PC-9 (cell line): ENCODE data around the gene TSNAX. TPM values are rescaled to one million over a fixed set of nuclear protein-coding genes. Genes with fewer than 3 reads are reported as not detected.

Experiments
- BruUV-seq: library from RNA; stranded (reverse); fragments of 400-500 nt; replicated peaks from 2 replicates; lab custom pipeline; 2021; lab: Mats Ljungman, UMichigan
- CTCF ChIA-PET: fragments of 300-600 bp; sonication (Branson Sonifier 250); formaldehyde crosslinking; loops from one replicate; lab custom pipeline; 2022; ENCODE audit warnings: antibody characterized with exemption; lab: Charles Lee
- POLR2A ChIA-PET: fragments of 300-600 bp; sonication (Branson Sonifier 250); formaldehyde crosslinking; loops from one replicate; lab custom pipeline; 2022; ENCODE audit warnings: antibody characterized with exemption; ENCODE audit not compliant: unreplicated experiment; lab: Charles Lee
- DNase-seq, 2 experiments: peaks; one replicate each; pipeline versions ENCODE4 v3.0.0 to v3.0.0-alpha.2; 2015 to 2022; ENCODE audit warnings: mixed read lengths in 1 of 2
- H2AFZ ChIP-seq: fragments of 200-600 bp; sonication (generic); 2 replicates; pipeline ENCODE4 v1.8.1; 2017; ENCODE audit warnings: antibody characterized with exemption
- H3F3A ChIP-seq: fragments of 200-600 bp; sonication (generic); 2 replicates; pipeline ENCODE4 v1.8.1; 2017; ENCODE audit warnings: antibody characterized with exemption, mild to moderate bottlenecking, low read depth; ENCODE audit not compliant: insufficient read depth
- H3K27ac ChIP-seq: fragments of 200-600 bp; sonication (generic); 2 replicates; pipeline ENCODE4 v1.6.1; 2016; ENCODE audit warnings: mixed run types
- H3K27me3 ChIP-seq: fragments of 200-600 bp; sonication (generic); 2 replicates; pipeline ENCODE4 v1.6.1; 2016; ENCODE audit warnings: low read depth, mixed run types; ENCODE audit not compliant: insufficient read depth
- H3K36me3 ChIP-seq: fragments of 200-600 bp; sonication (generic); 2 replicates; pipeline ENCODE4 v1.6.1; 2016; ENCODE audit warnings: low read depth, mixed run types
- H3K4me1 ChIP-seq: fragments of 200-600 bp; sonication (generic); replicated peaks from 2 replicates; pipeline ENCODE4 v1.6.1; 2016; ENCODE audit warnings: mixed run types; ENCODE audit not compliant: insufficient read depth
- H3K4me2 ChIP-seq: fragments of 200-600 bp; sonication (generic); 2 replicates; pipeline ENCODE4 v1.6.1; 2017; ENCODE audit warnings: mixed run types
- H3K4me3 ChIP-seq: fragments of 200-600 bp; sonication (generic); 2 replicates; pipeline ENCODE4 v1.6.1; 2016; ENCODE audit warnings: mixed run types
- H3K79me2 ChIP-seq: fragments of 200-600 bp; sonication (generic); 2 replicates; pipeline ENCODE4 v1.6.1; 2017; ENCODE audit warnings: low read depth, mixed run types
- H3K9me2 ChIP-seq: fragments of 200-600 bp; sonication (generic); 2 replicates; pipeline ENCODE4 v1.8.1; 2017; ENCODE audit warnings: mild to moderate bottlenecking; ENCODE audit not compliant: insufficient read depth
- H3K9me3 ChIP-seq: fragments of 200-600 bp; sonication (generic); 2 replicates; pipeline ENCODE4 v1.8.1; 2016; ENCODE audit warnings: low read depth; ENCODE audit not compliant: insufficient read depth
- H4K20me1 ChIP-seq: fragments of 200-600 bp; sonication (generic); 2 replicates; pipeline ENCODE4 v1.8.1; 2017; ENCODE audit not compliant: insufficient read depth
- EZH2 ChIP-seq: fragments of 200-600 bp; sonication (generic); IDR thresholded peaks from 2 replicates; pipeline ENCODE4 v1.8.0; 2017; ENCODE audit warnings: antibody characterized with exemption, low read depth
- intact Hi-C: fragments of 100-400 bp; cut with micrococcal nuclease; formaldehyde crosslinking; loops from one replicate; pipeline ENCODE4 v1.10.0; 2022; ENCODE audit not compliant: unreplicated experiment
- total RNA-seq: library from RNA; stranded (reverse); gene quantifications from 2 replicates; pipeline ENCODE4 v1.2.3, GENCODE V29; 2021
- TF ChIP-seq, protein P1 (sequence below): fragments of 200-600 bp; sonication (generic); conservative IDR thresholded peaks from 2 replicates; pipeline ENCODE4 v1.6.1; 2017; ENCODE audit warnings: mixed run types, antibody characterized with exemption, mild to moderate bottlenecking, moderate library complexity

TSNAX gene
- total RNA-seq, 1 experiment from 2014 or later = 32.1 TPM

DNA sequence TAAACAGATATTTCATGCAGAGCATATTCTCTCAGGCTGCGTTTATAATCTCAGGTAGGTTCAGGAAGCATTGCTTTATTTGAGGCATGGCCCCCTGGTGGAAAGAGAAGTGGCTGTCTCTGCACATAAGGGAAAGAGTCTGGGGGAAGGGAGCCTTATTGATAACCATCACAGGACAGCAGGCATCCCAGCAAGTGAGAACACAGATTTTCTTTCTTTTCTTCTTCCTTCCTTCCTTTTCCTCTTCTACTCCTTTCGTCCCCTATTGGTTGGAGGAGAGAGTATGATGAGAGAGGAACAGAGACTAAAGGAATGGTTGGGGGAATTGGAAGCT lies 21.9 kb downstream of the TSNAX start:
- peaks cover 3% of the 10 kb centered on the region; the same call in 1 of the 2 replicates for H4K20me1 ChIP-seq
- H3K79me2 ChIP-seq = no peaks in the 10 kb centered on the region
- no peak overlapping the region for H3K4me3 ChIP-seq
- intact Hi-C loops = no loop called here
- H3K27ac ChIP-seq = no peak overlapping the region
- no TSS peak for BruUV-seq
- H3K9me2 ChIP-seq = no peaks in the 10 kb centered on the region
- H3F3A ChIP-seq = 0 out of 2 replicates have a peak, but pooled peaks cover under 1% of the 10 kb centered on the region
- ChIA-PET POLR2A (no interaction called here), CTCF (no interaction called here)
- H2AFZ ChIP-seq = no peak overlapping the region
- no peak overlapping the region for H3K4me2 ChIP-seq
- no peaks in the 10 kb centered on the region for H3K9me3 ChIP-seq
- no peaks in the 10 kb centered on the region for H3K27me3 ChIP-seq
- no peaks in the 10 kb centered on the region; the same call in 1 of the 2 replicates for H3K36me3 ChIP-seq
- no peaks in the 10 kb centered on the region for H3K4me1 ChIP-seq
- TF ChIP-seq EZH2 = no peak
- TF ChIP-seq, protein P1, sequence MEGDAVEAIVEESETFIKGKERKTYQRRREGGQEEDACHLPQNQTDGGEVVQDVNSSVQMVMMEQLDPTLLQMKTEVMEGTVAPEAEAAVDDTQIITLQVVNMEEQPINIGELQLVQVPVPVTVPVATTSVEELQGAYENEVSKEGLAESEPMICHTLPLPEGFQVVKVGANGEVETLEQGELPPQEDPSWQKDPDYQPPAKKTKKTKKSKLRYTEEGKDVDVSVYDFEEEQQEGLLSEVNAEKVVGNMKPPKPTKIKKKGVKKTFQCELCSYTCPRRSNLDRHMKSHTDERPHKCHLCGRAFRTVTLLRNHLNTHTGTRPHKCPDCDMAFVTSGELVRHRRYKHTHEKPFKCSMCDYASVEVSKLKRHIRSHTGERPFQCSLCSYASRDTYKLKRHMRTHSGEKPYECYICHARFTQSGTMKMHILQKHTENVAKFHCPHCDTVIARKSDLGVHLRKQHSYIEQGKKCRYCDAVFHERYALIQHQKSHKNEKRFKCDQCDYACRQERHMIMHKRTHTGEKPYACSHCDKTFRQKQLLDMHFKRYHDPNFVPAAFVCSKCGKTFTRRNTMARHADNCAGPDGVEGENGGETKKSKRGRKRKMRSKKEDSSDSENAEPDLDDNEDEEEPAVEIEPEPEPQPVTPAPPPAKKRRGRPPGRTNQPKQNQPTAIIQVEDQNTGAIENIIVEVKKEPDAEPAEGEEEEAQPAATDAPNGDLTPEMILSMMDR = peak; percentile 60; the same call in 1 of the 2 replicates
- DNase-seq = no peak

DNA sequence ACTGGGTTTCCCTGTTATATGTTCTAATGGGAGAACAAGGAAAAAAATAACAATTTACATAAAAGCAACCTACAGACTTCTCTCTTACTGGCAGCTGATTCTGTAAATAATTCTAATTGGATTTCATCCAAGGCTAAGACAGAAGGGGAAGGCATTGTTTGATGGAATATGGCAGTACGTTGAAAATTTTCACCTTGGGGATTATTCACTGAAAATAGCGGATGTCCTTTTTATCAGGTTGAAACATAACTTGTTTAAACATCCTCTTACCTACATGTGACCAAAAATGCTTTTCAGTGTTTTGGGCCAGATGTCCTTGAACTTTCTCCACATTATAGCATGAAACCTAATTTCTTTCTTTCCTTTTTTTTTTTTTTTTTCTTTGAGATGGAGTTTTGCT lies 24.9 kb downstream of the TSNAX start:
- Histone ChIP-seq H3K9me3 (no peaks in the 10 kb centered on the region), H3K27me3 (no peaks in the 10 kb centered on the region), H3K79me2 (no peaks in the 10 kb centered on the region), H3K4me3 (no peak overlapping the region), H3K36me3 (no peaks in the 10 kb centered on the region; the same call in 1 of the 2 replicates), H4K20me1 (peaks cover 3% of the 10 kb centered on the region), H2AFZ (no peak overlapping the region), H3F3A (0 out of 2 replicates have a peak, but pooled peaks cover 4% of the 10 kb centered on the region), H3K27ac (no peak overlapping the region), H3K4me1 (no peaks in the 10 kb centered on the region), H3K9me2 (no peaks in the 10 kb centered on the region), H3K4me2 (no peak overlapping the region)
- ChIA-PET POLR2A (no interaction called here), CTCF (no interaction called here)
- no peak for DNase-seq
- no TSS peak for BruUV-seq
- intact Hi-C loops = no loop called here
- no peak for TF ChIP-seq EZH2
- TF ChIP-seq, protein P1 = no peak

DNA sequence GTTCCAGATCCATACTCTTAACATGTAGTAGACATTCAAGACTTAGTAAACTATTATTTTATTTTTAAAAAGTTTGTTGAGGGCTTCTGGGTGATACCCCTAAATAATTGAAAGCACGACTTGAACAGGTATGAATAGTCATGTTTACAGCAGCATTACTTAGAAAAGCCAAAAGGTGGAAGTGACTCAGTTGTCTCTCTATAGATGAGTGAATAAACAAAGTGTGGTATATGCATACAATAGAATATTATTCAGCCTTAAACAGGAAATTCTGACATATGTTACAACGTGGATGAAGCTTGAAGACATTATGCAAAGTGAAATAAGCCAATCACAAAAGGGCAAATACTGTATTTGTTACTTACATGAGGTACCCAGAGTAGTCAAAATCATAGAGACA lies 26.5 kb downstream of the TSNAX start:
- no TSS peak for BruUV-seq
- POLR2A ChIA-PET = no interaction called here
- CTCF ChIA-PET = no interaction called here

More for the DNA sequence above, 26.5 kb downstream of the TSNAX start:
- Histone ChIP-seq H4K20me1 (peaks cover 3% of the 10 kb centered on the region), H3K4me2 (no peak overlapping the region), H3K4me1 (no peaks in the 10 kb centered on the region), H3K27me3 (no peaks in the 10 kb centered on the region), H3K36me3 (no peaks in the 10 kb centered on the region; the same call in 1 of the 2 replicates), H3K9me3 (no peaks in the 10 kb centered on the region), H2AFZ (no peak overlapping the region), H3K9me2 (no peaks in the 10 kb centered on the region), H3F3A (0 out of 2 replicates have a peak, but pooled peaks cover 4% of the 10 kb centered on the region), H3K27ac (no peak overlapping the region), H3K79me2 (no peaks in the 10 kb centered on the region), H3K4me3 (no peak overlapping the region)
- intact Hi-C loops = loop anchor here (5.0 kb wide), 1 partner anchor 132 kb away; no protein-coding TSS in a partner anchor
- DNase-seq = no peak
- no peak for TF ChIP-seq EZH2
- TF ChIP-seq, protein P1 = no peak
